Chondrocyte (in vitro differentiated cells): ENCODE data around the gene CBFA2T2. TPM values are rescaled to one million over a fixed set of nuclear protein-coding genes. Genes with fewer than 3 reads are reported as not detected.

Experiments
- DNase-seq: peaks from one replicate; pipeline ENCODE4 v3.0.0; 2021; ENCODE audit warnings: mixed read lengths, low spot score
- H3K27ac Mint-ChIP-seq: one replicate; pipeline ENCODE4 v1.8.0; 2021; ENCODE audit warnings: mild to moderate bottlenecking, moderate library complexity, mixed read lengths; ENCODE audit not compliant: unreplicated experiment
- H3K27me3 Mint-ChIP-seq: 2 replicates; pipeline ENCODE4 v1.8.0; 2021; ENCODE audit warnings: low read depth, mixed read lengths
- H3K36me3 Mint-ChIP-seq: 2 replicates; pipeline ENCODE4 v1.8.0; 2021; ENCODE audit warnings: low read depth, mixed read lengths
- H3K4me1 Mint-ChIP-seq: 2 replicates; pipeline ENCODE4 v1.8.0; 2021; ENCODE audit warnings: low read depth, mild to moderate bottlenecking, mixed read lengths
- H3K4me3 Mint-ChIP-seq: one replicate; pipeline ENCODE4 v1.8.0; 2021; ENCODE audit warnings: mild to moderate bottlenecking, moderate library complexity, mixed read lengths; ENCODE audit not compliant: unreplicated experiment
- H3K9me3 Mint-ChIP-seq: 2 replicates; pipeline ENCODE4 v1.8.0; 2021; ENCODE audit warnings: low read depth, mixed read lengths
- total RNA-seq: library from RNA; stranded (reverse); gene quantifications from 3 replicates; pipeline ENCODE4 v1.2.1, GENCODE V29; 2021
- TF ChIP-seq, protein P1 (sequence below): fragments of 200-600 bp; sonication (generic); IDR thresholded peaks from 2 replicates; pipeline ENCODE4 v1.5.0; 2021; ENCODE audit warnings: antibody characterized with exemption, mild to moderate bottlenecking, moderate library complexity

The CBFA2T2 gene
- total RNA-seq, 1 donor from 2014 or later: 23.5 TPM

- H3K36me3 Mint-ChIP-seq: peaks cover 6% of the 10 kb centered on the region
- no peaks in the 10 kb centered on the region for H3K9me3 Mint-ChIP-seq
- no peaks in the 10 kb centered on the region for H3K27me3 Mint-ChIP-seq
- H3K4me3 Mint-ChIP-seq: no peak overlapping the region
- TF ChIP-seq, protein P1, sequence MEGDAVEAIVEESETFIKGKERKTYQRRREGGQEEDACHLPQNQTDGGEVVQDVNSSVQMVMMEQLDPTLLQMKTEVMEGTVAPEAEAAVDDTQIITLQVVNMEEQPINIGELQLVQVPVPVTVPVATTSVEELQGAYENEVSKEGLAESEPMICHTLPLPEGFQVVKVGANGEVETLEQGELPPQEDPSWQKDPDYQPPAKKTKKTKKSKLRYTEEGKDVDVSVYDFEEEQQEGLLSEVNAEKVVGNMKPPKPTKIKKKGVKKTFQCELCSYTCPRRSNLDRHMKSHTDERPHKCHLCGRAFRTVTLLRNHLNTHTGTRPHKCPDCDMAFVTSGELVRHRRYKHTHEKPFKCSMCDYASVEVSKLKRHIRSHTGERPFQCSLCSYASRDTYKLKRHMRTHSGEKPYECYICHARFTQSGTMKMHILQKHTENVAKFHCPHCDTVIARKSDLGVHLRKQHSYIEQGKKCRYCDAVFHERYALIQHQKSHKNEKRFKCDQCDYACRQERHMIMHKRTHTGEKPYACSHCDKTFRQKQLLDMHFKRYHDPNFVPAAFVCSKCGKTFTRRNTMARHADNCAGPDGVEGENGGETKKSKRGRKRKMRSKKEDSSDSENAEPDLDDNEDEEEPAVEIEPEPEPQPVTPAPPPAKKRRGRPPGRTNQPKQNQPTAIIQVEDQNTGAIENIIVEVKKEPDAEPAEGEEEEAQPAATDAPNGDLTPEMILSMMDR: no peak
- H3K27ac Mint-ChIP-seq: no peak overlapping the region
- H3K4me1 Mint-ChIP-seq: peaks cover 3% of the 10 kb centered on the region
- DNase-seq: no peak
Observed at GRCh38 chr20:33656783-33657703, 167.1 kb downstream of the CBFA2T2 start.

DNA sequence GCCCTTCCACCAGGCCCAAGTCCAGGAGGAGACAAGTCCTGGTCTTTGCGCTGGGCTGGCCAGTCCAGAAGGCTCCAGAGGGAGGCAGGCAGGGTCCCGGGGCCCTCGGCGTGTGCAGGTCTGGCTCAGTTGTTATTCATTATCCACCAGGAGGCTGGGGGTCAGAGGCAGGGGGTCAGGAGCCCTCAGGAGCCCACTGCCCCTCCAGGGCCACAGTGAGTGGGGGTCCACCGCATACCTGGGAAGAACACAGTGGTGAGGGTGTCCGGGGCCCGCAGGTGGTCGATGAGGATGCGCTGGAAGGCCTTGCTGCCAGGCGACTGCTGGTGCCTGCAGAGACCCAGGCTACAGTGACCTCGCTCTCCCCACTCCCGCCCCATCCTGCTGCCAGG lies 167.8 kb downstream of the CBFA2T2 start:
- H3K4me1 Mint-ChIP-seq: peaks cover 5% of the 10 kb centered on the region
- no peak overlapping the region for H3K4me3 Mint-ChIP-seq
- TF ChIP-seq, protein P1: no peak
- DNase-seq: no peak
- H3K27me3 Mint-ChIP-seq: no peaks in the 10 kb centered on the region
- peaks cover 6% of the 10 kb centered on the region for H3K36me3 Mint-ChIP-seq
- no peak overlapping the region for H3K27ac Mint-ChIP-seq
- no peaks in the 10 kb centered on the region for H3K9me3 Mint-ChIP-seq

GRCh38 chr20:33658510-33658909 lies 168.6 kb downstream of the CBFA2T2 start:
- DNase-seq: no peak
- Mint-ChIP-seq H3K36me3 (peaks cover 6% of the 10 kb centered on the region), H3K27me3 (no peaks in the 10 kb centered on the region), H3K4me3 (no peak overlapping the region), H3K27ac (no peak overlapping the region), H3K9me3 (no peaks in the 10 kb centered on the region), H3K4me1 (peaks cover 7% of the 10 kb centered on the region)
- TF ChIP-seq, protein P1: no peak

DNA sequence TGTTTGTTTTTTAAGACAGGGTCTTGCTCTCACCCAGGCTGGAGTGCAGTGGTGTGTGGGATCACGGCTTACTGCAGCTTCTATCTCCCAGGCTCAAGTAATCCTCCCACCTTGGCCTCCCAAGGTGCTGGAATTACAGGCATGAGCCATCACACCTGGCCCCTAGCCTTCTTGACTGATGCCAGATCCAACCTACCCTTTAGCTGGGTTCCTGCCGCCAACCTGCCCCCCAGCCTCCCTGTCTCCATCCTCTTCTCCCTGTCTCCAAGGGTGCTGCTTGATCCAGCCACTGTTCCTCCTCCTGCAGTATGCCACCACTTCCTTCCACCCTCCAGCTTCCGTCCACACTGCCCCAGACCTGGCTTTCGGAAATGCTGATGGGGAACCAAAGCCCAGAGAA lies 169.0 kb downstream of the CBFA2T2 start:
- Mint-ChIP-seq H3K27me3 (no peaks in the 10 kb centered on the region), H3K4me3 (no peak overlapping the region), H3K9me3 (no peaks in the 10 kb centered on the region), H3K36me3 (peaks cover 6% of the 10 kb centered on the region), H3K27ac (no peak overlapping the region), H3K4me1 (peaks cover 8% of the 10 kb centered on the region)
- DNase-seq: no peak
- TF ChIP-seq, protein P1: no peak

GRCh38 chr20:33659341-33660034 lies 169.6 kb downstream of the CBFA2T2 start:
- no peaks in the 10 kb centered on the region for H3K9me3 Mint-ChIP-seq
- TF ChIP-seq, protein P1: no peak
- H3K27me3 Mint-ChIP-seq: no peaks in the 10 kb centered on the region
- no peak overlapping the region for H3K4me3 Mint-ChIP-seq
- H3K4me1 Mint-ChIP-seq: peaks cover 14% of the 10 kb centered on the region
- DNase-seq: no peak
- no peak overlapping the region for H3K27ac Mint-ChIP-seq
- H3K36me3 Mint-ChIP-seq: peaks cover 6% of the 10 kb centered on the region
